NCI-H1417 treated with DMSO at 0.1 percent for 48 hours (cell line): ENCODE data around the gene PBRM1.
"Not testable (repeated sequence)": the region's sequence is repeated elsewhere in the genome, so short reads cannot be mapped to it uniquely, and the experiment has no call there.

ENCODE experiments used
- DNase-seq: peaks from one replicate; lab custom pipeline; 2025; lab: John Stamatoyannopoulos, UW

The PBRM1 gene

GRCh38 chr3:52685709-52686691 is at the start of gene PBRM1, which contains the start of gene GNL3:
Gene PBRM1, minus strand, starts transcription at chr3:52685913.
Gene GNL3, plus strand, starts transcription at chr3:52686032. Its CDS starts 61 bp downstream, at chr3:52686093.
- DNase-seq, result peak; percentile 52

GRCh38 chr3:52733256-52733891 is 47.7 kb upstream of the PBRM1 start:
- DNase-seq, result no peak

DNA sequence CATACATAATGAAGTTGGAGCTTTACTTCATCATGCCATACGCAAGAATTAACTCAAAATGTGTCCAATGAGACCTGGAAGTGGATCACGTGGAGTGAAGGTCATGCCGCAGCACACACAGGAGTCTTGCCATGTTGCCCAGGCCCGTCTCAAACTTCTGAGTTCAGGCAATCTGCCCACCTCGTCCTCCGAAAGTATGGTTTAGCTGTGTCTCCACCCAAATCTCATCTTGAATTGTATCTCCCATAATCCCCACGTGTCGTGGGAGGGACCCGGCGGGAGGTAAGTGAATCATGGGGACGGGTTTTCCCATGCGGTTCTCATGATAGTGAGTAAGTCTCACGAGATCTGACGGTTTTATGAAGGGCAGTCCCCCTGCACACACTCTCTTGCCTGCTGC is 45.9 kb upstream of the PBRM1 start:
- no peak for DNase-seq

DNA sequence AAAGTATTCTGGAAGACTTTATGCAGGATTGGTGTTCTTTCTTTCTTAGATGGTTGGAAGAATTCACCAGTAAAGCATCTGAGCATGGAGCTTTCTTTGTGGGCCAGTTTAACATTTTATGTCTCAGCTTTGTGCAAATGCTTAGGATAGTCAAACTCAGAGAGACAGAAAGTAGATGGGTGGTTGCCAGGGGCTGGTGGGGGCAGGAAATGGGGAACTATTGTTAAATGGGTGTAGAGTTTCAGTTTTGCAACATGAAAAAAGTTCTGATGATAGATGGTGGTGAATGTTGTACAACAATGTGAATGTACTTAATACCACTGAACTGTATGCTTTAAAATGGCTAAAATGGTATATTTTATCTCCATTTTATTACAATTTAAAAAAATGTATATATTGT is 45.0 kb upstream of the PBRM1 start:
- no peak for DNase-seq

GRCh38 chr3:52728753-52729152 is 43.0 kb upstream of the PBRM1 start:
- DNase-seq, result not testable (repeated sequence)

DNA sequence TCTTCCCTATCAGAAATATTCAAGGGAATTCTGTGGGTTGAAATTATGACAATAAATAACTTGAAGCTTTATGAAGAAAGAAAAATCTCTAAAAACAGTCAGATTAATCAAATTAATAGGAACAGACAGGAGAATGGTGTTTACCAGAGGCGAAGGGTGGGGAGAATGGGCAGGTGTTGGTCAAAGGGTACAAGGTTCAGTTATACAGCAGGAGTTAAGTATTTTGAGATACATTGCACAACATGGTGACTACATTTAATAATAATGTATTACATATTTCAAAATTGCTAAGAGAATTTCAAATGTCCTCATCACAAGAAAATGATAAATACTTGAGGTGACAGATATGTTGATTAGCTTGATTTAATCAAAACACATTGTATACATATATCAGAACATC is 38.8 kb upstream of the PBRM1 start:
- DNase-seq, result no peak

DNA sequence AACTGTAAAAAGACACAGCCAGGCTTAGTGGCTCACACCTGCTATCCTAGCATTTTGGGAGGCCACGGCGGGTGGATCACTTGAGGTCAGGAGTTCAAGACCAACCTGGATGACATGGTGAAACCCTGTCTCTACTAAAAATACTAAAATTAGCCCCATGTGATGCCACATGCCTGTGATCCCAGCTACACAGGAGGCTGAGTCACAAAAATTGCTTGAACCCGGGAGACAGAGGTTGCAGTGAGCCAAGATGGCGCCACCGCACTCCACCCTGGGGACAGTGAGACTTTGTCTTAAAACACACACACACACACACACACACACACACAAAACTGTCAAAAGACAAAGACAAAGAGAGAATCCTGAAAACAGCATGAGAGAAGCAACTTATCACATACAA is 38.2 kb upstream of the PBRM1 start:
- no peak for DNase-seq

GRCh38 chr3:52722491-52722890 is 36.8 kb upstream of the PBRM1 start:
- DNase-seq, result no peak

DNA sequence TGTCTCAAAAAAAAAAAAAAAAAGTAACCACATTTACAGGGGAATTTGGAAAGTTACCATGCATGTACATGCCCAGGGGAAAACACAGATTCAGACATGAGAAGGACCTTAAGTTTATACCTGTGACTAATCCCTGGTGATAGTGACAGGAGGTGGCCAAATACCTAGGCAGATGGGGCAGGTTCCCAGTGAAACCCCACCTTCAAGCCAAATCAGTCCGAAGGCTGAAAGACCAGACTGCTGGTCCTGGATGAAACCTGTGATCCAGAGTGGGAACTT is 36.0 kb upstream of the PBRM1 start:
- no peak for DNase-seq

GRCh38 chr3:52721002-52721729 is 35.5 kb upstream of the PBRM1 start:
- no peak for DNase-seq

GRCh38 chr3:52719618-52720017 is 33.9 kb upstream of the PBRM1 start:
- no peak for DNase-seq

DNA sequence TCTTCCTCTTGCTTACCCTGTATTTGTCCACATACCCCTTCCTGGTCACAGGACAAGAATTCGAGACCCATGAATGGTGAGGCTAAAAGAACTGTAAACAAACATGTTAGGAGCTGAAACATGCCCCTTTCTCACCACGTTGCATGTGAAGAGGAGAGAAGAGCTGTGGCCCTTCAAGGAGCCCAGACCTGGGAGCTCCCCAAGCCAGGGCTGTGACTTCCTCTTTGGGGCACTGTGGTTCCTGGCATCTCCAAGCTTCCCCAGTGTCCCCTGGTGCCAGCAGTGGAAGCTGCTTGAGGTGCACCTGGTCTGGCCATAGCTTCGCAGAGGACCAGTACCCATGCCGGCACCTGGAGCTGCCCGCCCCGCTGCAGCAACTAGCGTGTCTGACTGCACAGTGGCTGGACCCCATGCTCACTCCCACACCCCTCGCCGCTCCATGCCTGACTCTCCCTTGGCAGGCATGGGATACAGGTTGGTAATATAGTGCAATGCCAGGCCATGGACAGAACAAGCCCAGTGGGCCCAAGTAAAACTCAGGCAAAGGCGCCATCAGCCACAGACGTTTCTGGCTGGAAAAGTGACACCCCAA is 30.1 kb upstream of the PBRM1 start:
- no peak for DNase-seq

DNA sequence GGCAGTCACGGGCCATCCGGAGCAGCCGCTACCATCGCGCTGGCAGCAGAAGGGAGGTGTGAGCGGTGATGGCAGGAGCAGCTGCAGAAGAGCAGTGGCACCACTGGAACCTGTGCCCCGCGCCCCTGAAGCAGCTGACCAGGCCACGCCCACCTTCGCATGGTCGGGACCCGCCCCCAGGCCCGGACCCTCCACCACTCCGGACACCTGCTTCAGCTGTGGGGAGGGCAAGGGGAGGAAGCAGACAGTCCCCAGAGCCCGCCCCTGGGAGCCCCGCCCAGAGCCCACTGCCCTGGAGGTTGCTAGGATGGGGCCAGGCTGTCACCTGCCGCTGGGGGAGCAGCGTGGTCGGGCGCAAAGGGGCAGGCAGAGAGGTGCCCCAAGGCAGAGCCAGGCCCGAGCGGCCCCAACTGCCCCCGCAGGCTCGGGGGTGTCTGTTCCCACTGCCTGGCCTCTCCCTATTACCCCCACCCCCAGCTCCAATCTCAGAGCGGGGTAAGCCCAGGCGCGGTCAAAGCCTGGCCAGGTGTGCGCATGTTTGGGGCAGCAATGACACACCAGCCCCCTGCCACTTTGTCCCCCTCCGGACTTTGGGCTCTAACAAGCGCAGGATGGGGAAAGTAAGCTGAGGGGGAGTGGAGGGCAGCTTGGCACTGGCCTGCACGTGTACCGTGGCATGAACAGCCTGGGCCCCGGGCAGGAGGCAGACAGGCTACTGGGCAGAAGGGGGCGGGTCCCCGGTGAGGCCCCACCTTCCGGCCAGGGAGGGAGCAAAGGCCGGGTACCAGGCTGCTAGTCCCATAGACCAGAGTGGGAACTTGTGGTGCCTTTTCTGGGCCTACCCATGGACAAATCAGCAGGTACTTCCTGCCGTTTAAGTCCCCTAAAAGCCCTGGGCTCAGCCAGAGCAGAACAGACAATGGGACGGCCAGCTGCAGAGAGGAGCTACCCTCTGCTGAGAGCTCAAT is 28.9 kb upstream of the PBRM1 start:
- DNase-seq, result no peak

DNA sequence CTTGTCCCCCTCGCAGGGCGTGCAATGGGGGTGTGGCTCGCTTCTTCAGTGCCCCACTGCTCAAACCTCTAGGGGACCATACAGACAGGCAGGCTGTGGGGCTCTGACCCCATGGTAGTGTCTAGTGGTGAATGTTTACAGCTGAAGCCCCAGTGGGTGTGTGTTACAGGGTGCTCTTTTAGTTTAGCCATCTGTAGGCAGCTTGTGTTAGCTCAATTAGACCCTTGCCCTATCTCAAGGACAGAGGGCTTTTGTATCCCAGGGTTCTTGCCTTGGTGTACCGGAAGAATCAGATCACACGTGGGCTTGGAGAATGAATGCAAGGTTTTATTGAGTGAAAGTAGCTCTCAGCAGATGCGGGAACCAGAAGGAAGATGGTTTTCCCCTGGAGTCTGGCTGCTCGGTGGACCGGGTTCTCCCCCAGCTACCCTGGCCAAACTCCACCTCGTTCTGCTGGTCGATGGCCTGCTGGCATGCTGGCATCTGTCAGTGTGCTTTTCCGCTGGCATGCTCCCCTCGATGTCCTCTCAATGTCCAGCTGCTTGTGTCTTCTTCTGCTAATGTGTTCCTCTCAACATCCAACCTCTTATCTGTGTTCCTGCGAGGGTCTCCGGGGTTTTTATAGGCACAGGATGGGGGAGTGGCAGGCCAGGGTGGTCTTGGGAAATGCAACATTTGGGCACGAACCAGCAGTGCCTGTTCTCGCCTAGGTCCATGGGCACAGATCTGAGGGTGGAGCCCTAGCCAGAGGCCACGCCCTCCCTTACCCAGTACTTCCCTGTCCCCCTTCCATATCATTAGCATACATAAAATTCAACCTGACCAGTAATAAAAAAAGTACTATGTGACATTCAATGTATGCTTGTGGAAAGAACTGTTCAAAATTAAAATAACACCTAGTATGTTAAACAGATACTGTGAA is 26.8 kb upstream of the PBRM1 start:
- DNase-seq, result no peak

- no peak for DNase-seq
Observed at GRCh38 chr3:52710512-52710911, 24.8 kb upstream of the PBRM1 start.

- no peak for DNase-seq
Observed at GRCh38 chr3:52707585-52707984, 21.9 kb upstream of the PBRM1 start.

DNA sequence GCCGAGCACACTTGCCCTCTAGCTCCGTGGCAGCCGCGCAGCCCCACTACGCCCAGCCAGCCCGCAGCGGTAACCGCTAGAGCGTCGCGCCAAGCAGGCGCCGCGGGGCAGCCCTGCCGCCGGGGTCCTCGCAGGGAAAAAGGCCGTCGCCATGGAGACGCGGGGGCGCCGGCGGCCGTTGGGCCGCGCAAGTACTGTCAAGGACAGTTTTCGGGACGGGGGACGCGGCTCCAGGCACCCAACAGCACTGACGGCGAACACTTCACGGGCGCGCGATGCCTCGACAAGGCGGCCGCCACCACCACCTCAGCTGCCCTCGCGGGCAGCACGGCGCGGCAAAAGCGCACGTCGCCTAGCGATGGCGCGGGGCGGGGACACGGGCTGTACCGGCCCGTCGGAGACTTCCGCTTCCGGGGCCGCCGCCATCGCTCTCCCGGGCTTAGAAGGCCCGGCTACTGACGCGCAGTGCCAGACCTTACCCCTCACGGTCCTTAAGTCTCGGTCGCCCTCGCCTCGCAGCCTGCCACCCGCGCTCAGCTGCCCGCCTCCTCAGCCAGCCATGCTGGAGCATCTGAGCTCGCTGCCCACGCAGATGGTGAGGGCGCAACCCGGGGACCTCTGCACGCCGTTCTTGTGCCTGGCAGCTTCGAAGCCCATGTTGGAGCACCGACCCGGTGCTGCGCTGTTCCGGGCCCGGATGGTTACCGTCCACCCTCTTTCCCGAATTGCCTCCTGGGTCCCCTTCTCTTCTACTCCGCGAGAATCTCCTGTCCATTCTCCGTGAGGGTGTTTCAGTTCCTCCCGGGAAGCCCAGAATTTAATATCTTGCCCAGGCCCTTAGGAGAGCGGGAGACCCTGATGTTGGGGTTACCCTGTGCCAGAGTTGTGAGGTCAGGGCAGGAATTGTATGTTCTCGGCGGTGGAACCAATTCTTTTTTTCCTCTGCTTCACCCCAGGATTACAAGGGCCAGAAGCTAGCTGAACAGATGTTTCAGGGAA is 20.3 kb upstream of the PBRM1 start, which contains the start of the genes GLT8D1 and SPCS1:
TSS of gene GLT8D1 (minus strand) at position 104 of the 999 bp plus-strand sequence. CDS start 5,331 bp downstream, outside the sequence.
TSS of gene SPCS1 (plus strand) at position 419 of the 999 bp plus-strand sequence. CDS start at position 560, 141 bp downstream.
- peak; percentile 11 for DNase-seq

DNA sequence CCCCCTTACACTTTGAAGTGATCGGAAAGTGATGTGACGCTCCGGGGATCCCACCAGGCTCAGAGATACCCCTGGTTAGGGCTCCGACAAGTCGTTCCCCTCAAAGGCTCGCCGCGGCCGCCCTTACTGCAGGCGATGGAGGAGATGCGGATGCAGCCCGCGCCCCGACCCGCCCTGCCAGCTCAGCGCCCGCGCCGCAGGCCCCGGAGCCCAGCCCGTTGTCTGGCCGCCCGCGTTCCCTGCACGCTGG is 19.6 kb upstream of the PBRM1 start:
- no peak for DNase-seq
